ENCODE data around the gene ARHGAP5. TPM values are rescaled to one million over a fixed set of nuclear protein-coding genes. Genes with fewer than 3 reads are reported as not detected.

Gene ARHGAP5
- total RNA-seq, 1 experiment from 2014 or later: 66.9 TPM

DNA sequence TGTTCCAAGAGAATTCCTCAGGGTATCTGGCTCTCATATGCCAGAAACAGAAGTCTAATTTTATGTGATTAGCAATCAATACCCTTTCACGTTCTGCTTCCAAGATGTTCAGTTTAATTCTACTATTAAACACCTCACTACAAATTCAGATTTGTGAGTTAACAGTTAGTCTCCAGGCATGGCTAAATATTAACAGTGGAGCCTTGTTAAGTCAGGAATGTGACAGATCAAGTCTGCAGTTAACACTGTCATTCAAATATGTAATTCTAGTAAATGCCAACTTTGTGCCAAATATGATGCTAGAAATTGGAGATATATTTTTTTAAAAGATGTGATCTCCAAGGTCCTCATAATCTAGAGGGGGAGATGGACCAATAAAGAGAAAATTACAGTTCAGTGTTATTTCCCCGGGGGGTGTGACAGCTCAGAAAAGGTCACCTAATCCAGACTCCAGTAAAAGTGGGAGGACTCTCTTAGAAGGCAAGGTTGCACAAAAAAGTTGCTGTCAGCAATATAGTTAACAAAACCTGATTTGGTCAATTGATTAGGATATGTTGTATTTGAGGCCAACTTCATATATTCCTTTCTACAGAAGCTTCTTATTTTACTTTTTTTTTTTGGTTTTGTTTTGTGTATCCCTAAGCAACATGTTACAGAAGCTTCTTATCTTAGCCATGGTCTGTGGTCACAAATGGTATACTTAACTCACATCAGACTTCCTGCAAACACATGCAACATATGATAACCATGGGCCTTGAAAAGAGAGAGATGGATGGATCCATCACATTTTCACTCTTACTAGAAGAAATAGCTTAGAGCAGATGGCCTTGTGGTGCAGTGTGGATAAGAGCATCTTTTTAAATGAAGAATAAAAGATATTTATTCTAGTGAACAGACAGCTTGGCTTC lies 106.3 kb downstream of the ARHGAP5 start (continued):
- TF ChIP-seq, protein P1, sequence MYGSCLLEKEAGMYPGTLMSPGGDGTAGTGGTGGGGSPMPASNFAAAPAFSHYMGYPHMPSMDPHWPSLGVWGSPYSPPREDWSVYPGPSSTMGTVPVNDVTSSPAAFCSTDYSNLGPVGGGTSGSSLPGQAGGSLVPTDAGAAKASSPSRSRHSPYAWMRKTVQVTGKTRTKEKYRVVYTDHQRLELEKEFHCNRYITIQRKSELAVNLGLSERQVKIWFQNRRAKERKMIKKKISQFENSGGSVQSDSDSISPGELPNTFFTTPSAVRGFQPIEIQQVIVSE (CRISPR knock-in tag; IDR thresholded peaks at IDR 0.05; ENCODE audit: borderline replicate concordance): no peak
- TF ChIP-seq ZNF263 (CRISPR knock-in tag; IDR thresholded peaks at IDR 0.05; ENCODE audit: low read depth): no peak
- TF ChIP-seq SP1 (CRISPR knock-in tag; conservative IDR thresholded peaks at IDR 0.05): no peak

DNA sequence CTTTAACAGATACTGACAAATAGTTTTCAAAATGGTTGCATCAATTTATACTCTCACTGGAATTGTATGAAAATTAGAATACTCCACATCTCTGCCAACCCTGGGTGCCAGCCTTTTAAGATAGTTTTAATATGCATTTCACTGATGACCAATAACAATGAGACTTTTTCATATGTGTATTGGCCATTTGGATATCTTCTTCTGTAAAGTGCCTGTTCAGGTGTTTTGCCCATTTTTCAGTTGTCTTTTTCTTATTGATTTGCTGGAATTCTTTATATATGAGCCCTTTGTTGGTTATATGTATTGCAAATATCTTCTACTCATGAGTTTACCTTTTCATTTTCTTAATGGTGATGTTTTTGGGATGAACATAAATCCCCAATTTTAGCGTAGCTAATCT lies 108.0 kb downstream of the ARHGAP5 start:
- no peaks in the 10 kb centered on the region for H3K27me3 Mint-ChIP-seq (ENCODE audit: low read depth)
- DNase-seq (ENCODE audit: low spot score) (no peak), ATAC-seq (no peak)
- H3K27ac Mint-ChIP-seq: no peak overlapping the region
- no peaks in the 10 kb centered on the region for H3K4me1 Mint-ChIP-seq
- TF ChIP-seq, protein P2, sequence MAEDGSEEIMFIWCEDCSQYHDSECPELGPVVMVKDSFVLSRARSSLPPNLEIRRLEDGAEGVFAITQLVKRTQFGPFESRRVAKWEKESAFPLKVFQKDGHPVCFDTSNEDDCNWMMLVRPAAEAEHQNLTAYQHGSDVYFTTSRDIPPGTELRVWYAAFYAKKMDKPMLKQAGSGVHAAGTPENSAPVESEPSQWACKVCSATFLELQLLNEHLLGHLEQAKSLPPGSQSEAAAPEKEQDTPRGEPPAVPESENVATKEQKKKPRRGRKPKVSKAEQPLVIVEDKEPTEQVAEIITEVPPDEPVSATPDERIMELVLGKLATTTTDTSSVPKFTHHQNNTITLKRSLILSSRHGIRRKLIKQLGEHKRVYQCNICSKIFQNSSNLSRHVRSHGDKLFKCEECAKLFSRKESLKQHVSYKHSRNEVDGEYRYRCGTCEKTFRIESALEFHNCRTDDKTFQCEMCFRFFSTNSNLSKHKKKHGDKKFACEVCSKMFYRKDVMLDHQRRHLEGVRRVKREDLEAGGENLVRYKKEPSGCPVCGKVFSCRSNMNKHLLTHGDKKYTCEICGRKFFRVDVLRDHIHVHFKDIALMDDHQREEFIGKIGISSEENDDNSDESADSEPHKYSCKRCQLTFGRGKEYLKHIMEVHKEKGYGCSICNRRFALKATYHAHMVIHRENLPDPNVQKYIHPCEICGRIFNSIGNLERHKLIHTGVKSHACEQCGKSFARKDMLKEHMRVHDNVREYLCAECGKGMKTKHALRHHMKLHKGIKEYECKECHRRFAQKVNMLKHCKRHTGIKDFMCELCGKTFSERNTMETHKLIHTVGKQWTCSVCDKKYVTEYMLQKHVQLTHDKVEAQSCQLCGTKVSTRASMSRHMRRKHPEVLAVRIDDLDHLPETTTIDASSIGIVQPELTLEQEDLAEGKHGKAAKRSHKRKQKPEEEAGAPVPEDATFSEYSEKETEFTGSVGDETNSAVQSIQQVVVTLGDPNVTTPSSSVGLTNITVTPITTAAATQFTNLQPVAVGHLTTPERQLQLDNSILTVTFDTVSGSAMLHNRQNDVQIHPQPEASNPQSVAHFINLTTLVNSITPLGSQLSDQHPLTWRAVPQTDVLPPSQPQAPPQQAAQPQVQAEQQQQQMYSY (CRISPR knock-in tag; IDR thresholded peaks at IDR 0.05): no peak
- TF ChIP-seq, protein P3, sequence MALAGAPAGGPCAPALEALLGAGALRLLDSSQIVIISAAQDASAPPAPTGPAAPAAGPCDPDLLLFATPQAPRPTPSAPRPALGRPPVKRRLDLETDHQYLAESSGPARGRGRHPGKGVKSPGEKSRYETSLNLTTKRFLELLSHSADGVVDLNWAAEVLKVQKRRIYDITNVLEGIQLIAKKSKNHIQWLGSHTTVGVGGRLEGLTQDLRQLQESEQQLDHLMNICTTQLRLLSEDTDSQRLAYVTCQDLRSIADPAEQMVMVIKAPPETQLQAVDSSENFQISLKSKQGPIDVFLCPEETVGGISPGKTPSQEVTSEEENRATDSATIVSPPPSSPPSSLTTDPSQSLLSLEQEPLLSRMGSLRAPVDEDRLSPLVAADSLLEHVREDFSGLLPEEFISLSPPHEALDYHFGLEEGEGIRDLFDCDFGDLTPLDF (CRISPR knock-in tag; IDR thresholded peaks at IDR 0.05): no peak
- TF ChIP-seq, protein P4, sequence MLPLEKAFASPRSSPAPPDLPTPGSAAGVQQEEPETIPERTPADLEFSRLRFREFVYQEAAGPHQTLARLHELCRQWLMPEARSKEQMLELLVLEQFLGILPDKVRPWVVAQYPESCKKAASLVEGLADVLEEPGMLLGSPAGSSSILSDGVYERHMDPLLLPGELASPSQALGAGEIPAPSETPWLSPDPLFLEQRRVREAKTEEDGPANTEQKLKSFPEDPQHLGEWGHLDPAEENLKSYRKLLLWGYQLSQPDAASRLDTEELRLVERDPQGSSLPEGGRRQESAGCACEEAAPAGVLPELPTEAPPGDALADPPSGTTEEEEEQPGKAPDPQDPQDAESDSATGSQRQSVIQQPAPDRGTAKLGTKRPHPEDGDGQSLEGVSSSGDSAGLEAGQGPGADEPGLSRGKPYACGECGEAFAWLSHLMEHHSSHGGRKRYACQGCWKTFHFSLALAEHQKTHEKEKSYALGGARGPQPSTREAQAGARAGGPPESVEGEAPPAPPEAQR (CRISPR knock-in tag; IDR thresholded peaks at IDR 0.05): no peak
- TF ChIP-seq NFE2L1 (CRISPR knock-in tag; IDR thresholded peaks at IDR 0.05) (no peak), ATF1 (CRISPR knock-in tag; IDR thresholded peaks at IDR 0.05) (no peak), ZNF423 (CRISPR knock-in tag; IDR thresholded peaks at IDR 0.05) (no peak), NR2C2 (CRISPR knock-in tag; IDR thresholded peaks at IDR 0.05) (no peak)
- TF ChIP-seq, protein P5, sequence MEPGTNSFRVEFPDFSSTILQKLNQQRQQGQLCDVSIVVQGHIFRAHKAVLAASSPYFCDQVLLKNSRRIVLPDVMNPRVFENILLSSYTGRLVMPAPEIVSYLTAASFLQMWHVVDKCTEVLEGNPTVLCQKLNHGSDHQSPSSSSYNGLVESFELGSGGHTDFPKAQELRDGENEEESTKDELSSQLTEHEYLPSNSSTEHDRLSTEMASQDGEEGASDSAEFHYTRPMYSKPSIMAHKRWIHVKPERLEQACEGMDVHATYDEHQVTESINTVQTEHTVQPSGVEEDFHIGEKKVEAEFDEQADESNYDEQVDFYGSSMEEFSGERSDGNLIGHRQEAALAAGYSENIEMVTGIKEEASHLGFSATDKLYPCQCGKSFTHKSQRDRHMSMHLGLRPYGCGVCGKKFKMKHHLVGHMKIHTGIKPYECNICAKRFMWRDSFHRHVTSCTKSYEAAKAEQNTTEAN (CRISPR knock-in tag; IDR thresholded peaks at IDR 0.05): no peak
- TF ChIP-seq, protein P6, sequence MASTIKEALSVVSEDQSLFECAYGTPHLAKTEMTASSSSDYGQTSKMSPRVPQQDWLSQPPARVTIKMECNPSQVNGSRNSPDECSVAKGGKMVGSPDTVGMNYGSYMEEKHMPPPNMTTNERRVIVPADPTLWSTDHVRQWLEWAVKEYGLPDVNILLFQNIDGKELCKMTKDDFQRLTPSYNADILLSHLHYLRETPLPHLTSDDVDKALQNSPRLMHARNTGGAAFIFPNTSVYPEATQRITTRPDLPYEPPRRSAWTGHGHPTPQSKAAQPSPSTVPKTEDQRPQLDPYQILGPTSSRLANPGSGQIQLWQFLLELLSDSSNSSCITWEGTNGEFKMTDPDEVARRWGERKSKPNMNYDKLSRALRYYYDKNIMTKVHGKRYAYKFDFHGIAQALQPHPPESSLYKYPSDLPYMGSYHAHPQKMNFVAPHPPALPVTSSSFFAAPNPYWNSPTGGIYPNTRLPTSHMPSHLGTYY (CRISPR knock-in tag; IDR thresholded peaks at IDR 0.05): no peak
- TF ChIP-seq, protein P7, sequence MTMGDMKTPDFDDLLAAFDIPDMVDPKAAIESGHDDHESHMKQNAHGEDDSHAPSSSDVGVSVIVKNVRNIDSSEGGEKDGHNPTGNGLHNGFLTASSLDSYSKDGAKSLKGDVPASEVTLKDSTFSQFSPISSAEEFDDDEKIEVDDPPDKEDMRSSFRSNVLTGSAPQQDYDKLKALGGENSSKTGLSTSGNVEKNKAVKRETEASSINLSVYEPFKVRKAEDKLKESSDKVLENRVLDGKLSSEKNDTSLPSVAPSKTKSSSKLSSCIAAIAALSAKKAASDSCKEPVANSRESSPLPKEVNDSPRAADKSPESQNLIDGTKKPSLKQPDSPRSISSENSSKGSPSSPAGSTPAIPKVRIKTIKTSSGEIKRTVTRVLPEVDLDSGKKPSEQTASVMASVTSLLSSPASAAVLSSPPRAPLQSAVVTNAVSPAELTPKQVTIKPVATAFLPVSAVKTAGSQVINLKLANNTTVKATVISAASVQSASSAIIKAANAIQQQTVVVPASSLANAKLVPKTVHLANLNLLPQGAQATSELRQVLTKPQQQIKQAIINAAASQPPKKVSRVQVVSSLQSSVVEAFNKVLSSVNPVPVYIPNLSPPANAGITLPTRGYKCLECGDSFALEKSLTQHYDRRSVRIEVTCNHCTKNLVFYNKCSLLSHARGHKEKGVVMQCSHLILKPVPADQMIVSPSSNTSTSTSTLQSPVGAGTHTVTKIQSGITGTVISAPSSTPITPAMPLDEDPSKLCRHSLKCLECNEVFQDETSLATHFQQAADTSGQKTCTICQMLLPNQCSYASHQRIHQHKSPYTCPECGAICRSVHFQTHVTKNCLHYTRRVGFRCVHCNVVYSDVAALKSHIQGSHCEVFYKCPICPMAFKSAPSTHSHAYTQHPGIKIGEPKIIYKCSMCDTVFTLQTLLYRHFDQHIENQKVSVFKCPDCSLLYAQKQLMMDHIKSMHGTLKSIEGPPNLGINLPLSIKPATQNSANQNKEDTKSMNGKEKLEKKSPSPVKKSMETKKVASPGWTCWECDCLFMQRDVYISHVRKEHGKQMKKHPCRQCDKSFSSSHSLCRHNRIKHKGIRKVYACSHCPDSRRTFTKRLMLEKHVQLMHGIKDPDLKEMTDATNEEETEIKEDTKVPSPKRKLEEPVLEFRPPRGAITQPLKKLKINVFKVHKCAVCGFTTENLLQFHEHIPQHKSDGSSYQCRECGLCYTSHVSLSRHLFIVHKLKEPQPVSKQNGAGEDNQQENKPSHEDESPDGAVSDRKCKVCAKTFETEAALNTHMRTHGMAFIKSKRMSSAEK (CRISPR knock-in tag; IDR thresholded peaks at IDR 0.05; ENCODE audit: borderline replicate concordance): no peak
- H3K36me3 Mint-ChIP-seq: no peaks in the 10 kb centered on the region
- ChIA-PET POLR2A (no interaction called here), CTCF (no interaction called here)
- no peak overlapping the region for H3K4me3 Mint-ChIP-seq
- peaks cover 32% of the 10 kb centered on the region for H3K9me3 Mint-ChIP-seq
